ENCODE measurements around the gene KAZN.
"Not testable (repeated sequence)": the region's sequence is repeated elsewhere in the genome, so short reads cannot be mapped to it uniquely, and the experiment has no call there.

The KAZN gene

GRCh38 chr1:15115542-15116330 lies 517.3 kb downstream of the KAZN start:
- DNase-seq (ENCODE audit: low read depth), result no peak

DNA sequence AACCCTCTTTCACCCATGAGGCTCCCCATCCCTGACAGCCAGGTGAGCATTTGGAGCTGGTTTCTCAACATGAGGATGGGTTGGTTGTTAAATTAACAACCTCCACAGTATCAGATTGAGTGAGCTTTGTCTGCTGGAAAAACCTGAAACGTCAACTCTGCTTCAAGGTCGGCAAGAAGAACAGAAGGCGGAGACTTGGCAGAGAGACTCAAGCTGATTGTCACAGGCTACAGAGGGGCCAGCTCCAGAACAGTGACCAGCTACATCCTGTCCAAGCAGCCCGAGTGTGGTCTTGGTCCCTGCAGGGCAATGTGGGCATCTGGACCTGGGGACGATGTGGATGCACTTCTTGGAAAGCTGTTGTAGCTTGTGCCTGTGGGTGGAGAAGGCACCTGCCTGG lies 518.5 kb downstream of the KAZN start:
- no peak for DNase-seq (ENCODE audit: low read depth)

- no peak for DNase-seq (ENCODE audit: low read depth)
Observed at GRCh38 chr1:15117671-15118325, 519.3 kb downstream of the KAZN start.

DNA sequence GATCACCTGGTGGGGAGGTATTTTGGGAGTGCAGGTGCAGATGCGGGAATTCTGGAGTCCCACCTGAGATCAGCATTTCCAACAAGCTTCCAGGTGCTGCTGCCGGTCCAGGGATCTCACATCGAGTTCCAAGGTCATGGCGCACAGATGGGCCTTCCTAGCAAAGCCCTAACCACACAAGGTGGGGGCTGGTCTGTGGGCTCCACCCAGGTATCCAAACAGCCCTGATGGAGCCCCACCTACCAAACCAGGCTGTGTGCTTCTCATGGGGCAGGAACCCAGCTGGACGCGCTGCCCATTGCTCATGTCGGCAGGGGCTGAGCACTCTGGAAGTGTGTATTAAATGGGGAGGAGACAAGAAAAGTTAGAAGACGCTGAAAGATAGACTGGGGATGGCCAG lies 520.1 kb downstream of the KAZN start:
- DNase-seq (ENCODE audit: low read depth), result no peak

- no peak for DNase-seq (ENCODE audit: low read depth)
Observed at GRCh38 chr1:15120251-15120945, 521.9 kb downstream of the KAZN start.

GRCh38 chr1:15122331-15122730 lies 523.8 kb downstream of the KAZN start:
- no peak for DNase-seq (ENCODE audit: low read depth)

- DNase-seq (ENCODE audit: low read depth), result no peak
Observed at GRCh38 chr1:15123270-15123669, 524.8 kb downstream of the KAZN start.

GRCh38 chr1:15123925-15124324 lies 525.4 kb downstream of the KAZN start:
- DNase-seq (ENCODE audit: low read depth), result no peak

DNA sequence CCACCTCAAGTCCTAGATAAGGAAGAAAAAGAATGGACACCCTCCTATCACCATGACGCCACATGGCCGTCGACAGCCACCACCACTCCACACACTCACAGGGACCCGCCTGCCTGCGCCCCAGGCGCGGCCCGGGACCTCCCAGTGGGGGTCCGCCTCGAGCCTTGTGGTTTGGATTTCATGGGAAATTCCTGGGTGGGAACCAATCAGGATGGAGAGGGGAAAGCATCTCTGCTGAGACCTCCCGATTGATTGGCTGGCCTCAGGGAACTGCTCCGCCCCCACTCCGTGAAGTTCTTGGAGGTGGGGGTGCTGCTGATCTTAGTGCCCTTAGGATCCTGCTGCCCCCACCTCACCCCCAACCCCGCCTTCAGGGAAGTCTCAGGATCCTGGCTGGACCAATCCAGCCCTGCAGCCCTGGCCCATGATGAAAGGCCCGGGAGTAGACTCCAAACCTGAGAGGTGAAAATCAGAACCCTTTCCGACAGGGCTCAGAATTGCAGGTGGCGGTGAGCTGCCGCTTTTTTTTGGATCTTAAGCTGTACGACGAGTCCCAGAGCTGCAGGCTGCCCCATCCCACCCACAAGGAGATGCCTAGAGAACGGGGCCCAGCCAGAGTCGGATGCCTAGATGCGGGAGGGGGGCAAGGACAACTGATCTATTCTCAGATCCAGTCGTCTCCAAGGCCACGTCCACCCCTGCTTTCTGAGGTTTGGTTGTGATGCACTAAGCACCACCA lies 526.0 kb downstream of the KAZN start:
- no peak for DNase-seq (ENCODE audit: low read depth)

DNA sequence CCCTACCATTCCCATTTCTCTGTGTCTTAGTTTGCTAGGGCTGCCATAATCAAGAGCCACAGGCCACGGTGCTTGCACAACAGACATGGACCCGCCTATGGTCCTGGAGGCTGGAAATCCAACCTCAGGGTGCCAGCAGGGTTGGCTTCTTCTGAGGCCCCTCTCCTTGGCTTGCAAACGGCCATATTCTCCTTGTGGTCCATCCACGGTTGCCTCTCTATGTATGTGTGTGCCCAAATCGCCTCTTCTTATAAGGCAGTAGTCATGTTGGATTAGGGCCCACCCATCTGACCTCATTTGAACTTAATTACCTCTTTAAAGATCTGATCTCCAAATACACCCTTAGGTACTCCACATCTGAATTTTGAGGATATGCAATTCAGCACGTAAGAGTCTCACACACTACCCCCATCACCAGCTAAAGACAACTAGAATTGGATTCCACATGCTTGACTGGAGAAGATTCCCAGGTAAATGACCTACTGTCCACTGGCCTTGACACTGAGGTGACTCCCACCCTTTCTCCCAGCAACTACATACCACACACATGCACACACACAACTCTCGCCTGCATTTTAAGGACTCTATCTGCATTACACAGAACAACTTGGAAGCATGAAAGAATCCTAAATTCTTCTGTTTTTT lies 526.7 kb downstream of the KAZN start:
- no peak for DNase-seq (ENCODE audit: low read depth)

GRCh38 chr1:15128077-15128476 lies 529.6 kb downstream of the KAZN start:
- no peak for DNase-seq (ENCODE audit: low read depth)

DNA sequence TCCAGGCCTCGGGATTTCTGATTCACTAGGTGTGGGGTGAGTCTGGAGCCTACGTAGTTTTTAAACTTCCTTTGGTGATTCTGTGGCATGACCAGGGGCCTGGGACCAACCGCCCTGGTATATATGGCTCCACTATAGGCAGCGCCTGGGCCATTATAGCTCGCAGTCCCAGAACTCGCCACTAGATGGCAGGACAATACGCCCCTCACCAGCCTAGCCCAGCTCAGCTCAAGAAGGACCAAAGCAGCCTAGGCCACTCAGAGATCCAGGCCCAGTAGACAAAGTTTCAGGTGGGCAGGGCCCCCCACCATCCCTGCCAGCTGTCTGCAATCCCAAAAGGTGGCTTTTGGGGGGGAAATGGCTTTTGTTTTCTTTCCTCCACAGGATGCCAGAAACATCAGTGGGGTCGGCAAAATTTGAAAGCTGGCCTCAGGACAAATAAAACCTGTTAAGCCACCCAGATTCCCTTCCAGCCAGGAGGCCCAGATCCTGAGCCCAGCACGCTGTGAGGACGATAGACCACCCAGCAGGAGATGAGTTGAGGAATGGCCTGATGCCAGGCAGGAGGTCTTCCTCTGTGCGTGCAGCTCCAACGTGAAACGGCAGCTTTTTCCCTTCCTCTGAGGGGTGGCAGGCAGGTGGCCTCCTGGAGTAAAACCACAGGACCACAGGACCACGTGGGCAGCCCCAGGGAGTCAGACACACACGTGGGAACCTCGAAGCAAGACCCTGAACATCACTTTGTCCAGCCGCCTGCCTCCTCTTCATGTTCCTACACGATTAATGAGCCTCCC lies 530.2 kb downstream of the KAZN start:
- DNase-seq (ENCODE audit: low read depth), result peak; percentile 71

DNA sequence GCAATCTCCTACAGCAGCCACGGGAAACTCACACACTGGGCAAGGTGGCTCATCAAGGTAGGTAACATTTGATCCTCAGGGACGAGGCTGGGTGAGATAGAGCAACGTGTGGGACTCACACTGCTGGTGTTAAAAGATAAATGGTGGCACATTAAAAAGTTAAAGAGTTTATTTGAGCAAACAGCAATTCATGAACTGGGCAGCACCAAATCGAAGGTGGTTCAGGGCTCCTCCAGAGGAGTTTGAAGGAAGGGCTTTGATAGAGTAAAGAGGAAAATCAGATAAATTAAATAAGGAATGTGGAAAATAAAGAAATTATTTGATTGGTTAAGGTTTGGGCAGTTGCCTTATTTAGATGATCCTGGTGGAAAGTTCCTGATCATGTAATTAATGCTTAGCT lies 531.5 kb downstream of the KAZN start:
- no peak for DNase-seq (ENCODE audit: low read depth)

DNA sequence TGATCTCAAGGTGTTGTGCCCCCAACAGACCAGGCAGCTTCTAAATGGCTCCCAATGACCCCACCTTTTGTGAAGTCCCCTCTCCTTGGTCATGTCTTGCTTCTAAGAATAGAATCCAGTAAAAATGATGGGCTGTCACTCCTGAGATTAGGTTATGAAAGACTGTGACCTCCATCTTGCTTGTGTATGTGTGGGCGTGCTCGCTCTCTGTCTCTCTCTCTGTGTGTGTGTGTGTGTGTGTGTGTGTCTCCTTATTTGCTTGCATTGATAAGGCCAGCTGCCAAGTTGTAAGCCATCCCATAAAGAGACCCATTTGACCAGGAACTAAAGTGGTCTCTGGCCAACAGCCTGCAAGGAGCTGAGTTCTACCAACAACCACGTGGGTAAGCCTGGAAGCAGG lies 532.1 kb downstream of the KAZN start:
- no peak for DNase-seq (ENCODE audit: low read depth)

- DNase-seq (ENCODE audit: low read depth), result no peak
Observed at GRCh38 chr1:15132965-15133364, 534.5 kb downstream of the KAZN start.

- DNase-seq (ENCODE audit: low read depth), result no peak
Observed at GRCh38 chr1:15134285-15134684, 535.8 kb downstream of the KAZN start.

DNA sequence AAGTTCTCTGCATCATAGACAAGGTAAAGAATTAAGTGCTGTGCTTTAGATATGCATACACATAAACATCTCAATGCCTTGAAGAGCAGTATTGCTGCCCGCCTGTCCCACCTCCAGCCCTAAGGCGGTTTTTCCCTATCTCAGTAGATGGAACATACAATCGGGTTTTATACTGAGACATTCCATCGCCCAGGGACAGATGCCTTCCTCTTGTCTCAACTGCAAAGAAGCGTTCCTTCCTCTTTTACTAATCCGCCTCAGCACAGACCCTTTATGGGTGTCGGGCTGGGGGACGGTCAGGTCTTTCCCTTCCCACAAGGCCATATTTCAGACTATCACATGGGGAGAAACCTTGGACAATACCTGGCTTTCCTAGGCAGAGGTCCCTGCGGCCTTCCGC lies 537.1 kb downstream of the KAZN start:
- DNase-seq (ENCODE audit: low read depth), result not testable (repeated sequence)

GRCh38 chr1:15137809-15138208 lies 539.3 kb downstream of the KAZN start:
- no peak for DNase-seq (ENCODE audit: low read depth)

GRCh38 chr1:15139654-15140350 lies 541.3 kb downstream of the KAZN start:
- DNase-seq (ENCODE audit: low read depth), result peak; percentile 48

- peak; percentile 13 for DNase-seq (ENCODE audit: low read depth)
Observed at GRCh38 chr1:15141935-15142539, 543.6 kb downstream of the KAZN start.
